Stimulated activated naive CD8-positive, alpha-beta T cell treated with anti-CD3 and anti-CD28 coated beads, Interleukin-15, Interleukin-2, amounts not matched to agents 100 U/mL and 50 U/mL, for 24 hours (primary cell): ENCODE measurements around the gene EP300.
A peak's percentile ranks its signal among the peaks of the same experiment; 100 is the strongest.

ENCODE experiments used
- ATAC-seq: fragments of 150-1000 bp; cut with Tn5 transposase; one replicate; pipeline ENCODE4 v1.10.0; 2021
- DNase-seq: peaks from one replicate; pipeline ENCODE4 v3.0.0; 2021

The EP300 gene

DNA sequence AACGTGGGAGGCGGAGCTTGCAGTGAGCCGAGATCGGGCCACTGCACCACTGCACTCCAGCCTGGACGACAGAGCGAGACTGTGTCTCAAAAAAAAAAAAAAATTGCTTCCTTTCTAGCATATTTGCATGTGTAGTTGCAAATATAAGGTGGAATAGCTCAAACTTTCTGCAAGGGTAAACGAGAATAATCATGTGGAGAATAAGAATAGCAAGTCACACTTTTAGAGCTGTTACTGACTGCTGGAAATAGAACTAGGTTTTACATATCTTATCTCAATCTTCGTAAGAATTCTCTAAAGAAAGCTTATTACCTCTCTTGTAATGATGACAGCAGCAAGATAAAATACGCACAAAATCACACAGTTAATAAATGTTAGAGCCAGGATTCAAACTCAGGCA lies 114.3 kb downstream of the EP300 start:
- no peak for DNase-seq
- ATAC-seq = no peak

- DNase-seq = no peak
- ATAC-seq = no peak
These were observed 123.0 kb downstream of the EP300 start for GRCh38 chr22:41215409-41215808.

DNA sequence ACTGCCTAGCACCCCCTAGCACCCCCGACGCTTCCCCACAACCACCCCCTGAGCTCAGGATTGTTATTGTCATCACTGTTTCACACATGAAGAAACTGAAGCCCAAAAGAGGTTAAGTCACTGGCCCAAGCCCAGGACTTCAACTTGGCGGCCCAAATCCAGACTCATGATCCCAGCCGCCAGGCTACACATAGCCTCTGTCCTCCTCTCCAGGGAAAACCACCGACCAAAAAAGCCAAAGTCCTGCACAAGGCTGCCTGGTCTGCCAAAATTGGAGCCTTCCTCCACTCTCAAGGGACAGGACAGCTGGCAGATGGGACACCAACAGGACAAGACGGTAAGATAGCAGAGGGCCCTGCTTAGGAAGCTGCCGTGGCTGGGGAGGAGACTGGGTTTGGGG lies 123.5 kb downstream of the EP300 start:
- ATAC-seq = no peak
- DNase-seq = no peak

DNA sequence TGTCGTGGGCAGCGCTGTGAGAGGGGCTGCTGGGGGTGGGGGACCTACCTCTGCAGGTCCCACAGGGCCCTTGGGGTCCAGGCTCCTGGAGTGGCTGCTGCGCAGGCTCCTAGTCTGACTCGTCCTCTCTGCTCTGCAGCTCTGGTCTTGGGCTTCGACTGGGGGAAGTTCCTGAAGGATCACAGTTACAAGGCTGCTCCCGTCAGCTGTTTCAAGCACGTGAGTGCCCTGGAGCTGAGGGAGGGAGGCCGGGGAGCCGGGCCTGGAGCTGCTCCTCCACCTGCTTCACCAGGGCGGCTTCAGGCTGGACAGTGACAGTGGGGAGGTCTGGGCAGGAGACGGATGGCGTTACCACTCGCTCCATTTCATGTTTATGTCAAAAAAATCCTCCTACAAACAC lies 124.6 kb downstream of the EP300 start:
- no peak for ATAC-seq
- no peak for DNase-seq

DNA sequence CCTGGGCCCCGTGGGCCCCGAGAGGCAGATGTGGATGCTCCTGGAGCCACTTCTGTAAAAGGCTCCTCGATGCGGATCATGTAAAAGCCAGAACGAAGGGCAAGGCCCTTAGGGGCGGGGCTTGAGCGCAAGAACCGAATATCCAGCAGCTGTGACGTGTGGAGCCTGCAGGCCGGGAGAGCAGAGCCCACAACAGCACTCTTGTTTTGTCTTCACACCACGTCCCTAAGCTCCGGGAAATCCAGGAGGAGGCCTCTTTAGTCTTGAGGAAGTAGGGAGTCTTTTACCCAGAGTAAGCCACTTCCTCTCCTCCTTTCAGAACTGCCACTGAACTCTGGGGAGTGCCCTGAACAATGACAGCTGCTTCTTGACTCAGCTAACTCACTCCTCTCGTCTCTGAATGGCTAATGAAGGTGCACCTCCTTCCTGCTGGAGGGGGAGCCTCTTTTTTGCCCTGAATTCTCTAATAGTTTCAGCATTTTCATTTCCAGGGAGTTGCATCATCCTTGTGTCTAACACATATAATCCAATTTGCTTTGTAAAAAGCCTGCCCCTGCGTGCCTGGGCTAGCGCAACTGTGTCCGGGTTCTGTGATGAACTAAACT lies 125.3 kb downstream of the EP300 start:
- DNase-seq (peak; percentile 44), ATAC-seq (peak; percentile 77)

DNA sequence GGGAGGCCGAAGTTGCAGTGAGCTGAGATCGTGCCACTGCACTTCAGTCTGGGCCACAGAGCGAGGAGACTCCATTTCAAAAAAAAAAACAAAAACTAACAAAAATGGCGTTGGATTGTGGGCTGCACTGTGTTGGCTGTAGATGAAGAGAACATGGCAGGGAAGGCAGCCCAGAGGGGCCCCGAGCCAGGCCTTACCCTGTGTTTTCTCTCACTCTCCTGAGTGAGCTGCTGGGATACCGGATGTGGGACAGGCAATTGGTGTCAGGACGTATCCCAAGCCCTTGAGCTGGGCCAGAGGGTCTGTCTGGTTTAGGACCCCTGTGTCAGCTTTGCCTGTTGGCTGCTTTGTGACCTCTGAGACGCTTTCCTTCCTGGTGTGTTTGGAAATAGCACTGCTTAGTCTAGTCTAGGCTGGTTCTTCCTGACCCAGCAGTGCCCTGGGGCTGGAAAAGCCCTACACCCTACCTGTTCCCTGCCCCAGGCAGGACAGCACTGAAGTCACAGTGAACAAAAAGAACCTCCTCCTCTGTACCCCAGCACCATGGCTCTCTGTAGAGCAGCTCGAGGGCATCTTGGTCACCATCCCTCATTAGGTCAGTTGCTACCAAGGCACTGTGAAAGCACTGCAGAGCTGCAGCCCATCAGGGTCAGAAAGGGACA lies 130.6 kb downstream of the EP300 start:
- DNase-seq (no peak), ATAC-seq (no peak)

DNA sequence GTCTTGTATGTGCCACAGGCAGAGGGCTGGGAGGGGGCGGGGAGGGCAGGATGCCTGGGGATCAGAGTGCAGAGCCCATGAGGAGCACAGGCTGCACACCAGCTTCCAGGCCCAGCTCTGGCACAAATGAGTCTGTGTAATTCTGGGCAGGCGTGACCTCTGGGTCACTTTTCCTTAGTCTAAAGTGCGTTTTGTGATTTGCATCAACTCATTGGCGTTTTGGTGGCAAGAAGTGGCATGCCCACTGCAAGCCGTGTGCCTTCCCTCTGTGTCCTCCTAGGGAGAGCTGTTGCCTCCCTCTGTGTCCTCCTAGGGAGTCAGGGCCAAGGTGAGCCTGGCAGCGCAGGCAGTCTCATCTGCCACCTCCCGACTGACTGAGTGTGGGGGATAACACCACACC lies 131.1 kb downstream of the EP300 start:
- DNase-seq (no peak), ATAC-seq (no peak)

DNA sequence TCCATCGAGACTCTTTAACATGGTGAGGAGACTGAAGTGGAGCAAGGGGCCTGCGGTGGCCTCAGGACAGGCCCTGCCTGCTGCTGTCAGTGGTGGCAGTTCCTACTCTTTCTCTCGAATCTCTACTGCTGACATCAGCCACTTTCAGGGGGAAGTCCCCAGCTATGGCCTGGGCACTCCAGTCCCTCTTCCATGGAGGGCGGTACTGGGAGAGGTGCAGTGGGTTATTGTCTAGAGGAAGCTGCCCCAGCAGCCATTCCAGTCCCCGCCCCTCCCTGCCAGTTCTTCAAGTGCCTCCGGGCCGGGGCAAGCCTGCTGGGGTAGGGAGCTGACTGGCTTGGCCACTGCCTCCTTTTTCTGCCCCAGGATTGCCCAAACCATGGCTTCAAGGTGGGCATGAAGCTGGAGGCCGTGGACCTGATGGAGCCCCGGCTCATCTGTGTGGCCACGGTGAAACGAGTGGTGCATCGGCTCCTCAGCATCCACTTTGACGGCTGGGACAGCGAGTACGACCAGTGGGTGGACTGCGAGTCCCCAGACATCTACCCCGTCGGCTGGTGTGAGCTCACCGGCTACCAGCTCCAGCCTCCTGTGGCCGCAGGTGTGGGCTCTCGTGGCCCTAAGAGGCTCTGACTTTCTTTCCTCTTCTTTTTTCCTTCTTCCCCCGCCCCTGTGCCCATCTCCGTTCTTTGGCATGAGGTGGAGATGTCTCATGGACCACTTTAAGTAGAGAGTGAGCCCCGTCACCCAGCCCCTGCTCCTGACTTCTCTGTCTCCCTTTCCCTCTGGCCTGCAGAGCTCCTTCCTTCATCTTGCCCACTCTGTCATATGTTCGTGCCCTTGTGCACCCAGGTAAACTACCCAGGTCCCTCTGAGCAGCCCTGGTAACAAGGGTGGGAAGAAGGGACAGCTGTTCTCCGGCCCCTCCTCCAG lies 134.6 kb downstream of the EP300 start:
- DNase-seq (no peak), ATAC-seq (no peak)

GRCh38 chr22:41229215-41229614 lies 136.8 kb downstream of the EP300 start:
- DNase-seq (no peak), ATAC-seq (no peak)
